Gastrocnemius medialis (tissue), 4 donors: ENCODE results near the gene GRIK4.

ENCODE experiments used
- CTCF ChIP-seq, 5 experiments: fragments of 450-650 bp in 3 of 5; fragments of 200-600 bp in 2 of 5; sonication (generic) in 2 of 5; IDR thresholded peaks in 4 of 5; conservative IDR thresholded peaks in 1 of 5; 1 replicate in 4 of 5; 2 replicates in 1 of 5; pipeline ENCODE4 v1.5.1; 2016 to 2019; ENCODE audit warnings: antibody characterized with exemption in 5 of 5, mild to moderate bottlenecking in 3 of 5, moderate library complexity in 3 of 5
- POLR2A ChIP-seq, 2 donors: fragments of 450-650 bp; IDR thresholded peaks; one replicate each; pipeline ENCODE4 v1.6.1; 2017; ENCODE audit warnings: antibody characterized with exemption in 2 of 2, mild to moderate bottlenecking in 2 of 2, moderate library complexity in 2 of 2

- TF ChIP-seq CTCF (IDR thresholded peaks at IDR 0.05 in 4 of 5, conservative IDR thresholded peaks at IDR 0.05 in 1 of 5) (no peak), POLR2A (IDR thresholded peaks at IDR 0.05) (no peak)
Observed at GRCh38 chr11:120695939-120696338, 184.4 kb downstream of the GRIK4 start.
